Activated naive CD4-positive, alpha-beta T cell treated with anti-CD3 and anti-CD28 coated beads for 36 hours (primary cell): ENCODE measurements around the gene CPAMD8. TPM values are rescaled to one million over a fixed set of nuclear protein-coding genes. Genes with fewer than 3 reads are reported as not detected.
"Not testable (repeated sequence)": the region's sequence is repeated elsewhere in the genome, so short reads cannot be mapped to it uniquely, and the experiment has no call there.

Experiments used
- CTCF ChIA-PET: fragments of 350-600 bp; sonication (Branson Sonifier 250); formaldehyde crosslinking; loops from one replicate; lab custom pipeline; 2021; ENCODE audit warnings: antibody characterized with exemption; lab: Charles Lee
- DNase-seq: peaks from one replicate; pipeline ENCODE4 v3.0.0-alpha.2; 2020
- H3K27ac Mint-ChIP-seq: one replicate; pipeline ENCODE4 v1.8.0; 2021; ENCODE audit warnings: mild to moderate bottlenecking, mixed read lengths
- H3K27me3 Mint-ChIP-seq: one replicate; pipeline ENCODE4 v1.8.0; 2021; ENCODE audit warnings: low read depth, mixed read lengths
- H3K36me3 Mint-ChIP-seq: one replicate; pipeline ENCODE4 v1.8.0; 2021; ENCODE audit warnings: low read depth, mixed read lengths
- H3K4me1 Mint-ChIP-seq: one replicate; pipeline ENCODE4 v1.8.0; 2021; ENCODE audit warnings: low read depth, mixed read lengths
- H3K4me3 Mint-ChIP-seq: one replicate; pipeline ENCODE4 v1.8.0; 2021; ENCODE audit warnings: mild to moderate bottlenecking, moderate library complexity, mixed read lengths
- H3K9me3 Mint-ChIP-seq: one replicate; pipeline ENCODE4 v1.8.0; 2021; ENCODE audit warnings: mixed read lengths
- intact Hi-C: fragments of 100-400 bp; cut with micrococcal nuclease; formaldehyde crosslinking; loops from one replicate; pipeline ENCODE4 v1.15.1; 2023
- total RNA-seq, 2 experiments: library from RNA; stranded (reverse); gene quantifications; one replicate each; pipeline ENCODE4 v1.2.3, GENCODE V29; 2021

The CPAMD8 gene
- total RNA-seq, 2 experiments from 2014 or later = 0.41 to 0.44 TPM

DNA sequence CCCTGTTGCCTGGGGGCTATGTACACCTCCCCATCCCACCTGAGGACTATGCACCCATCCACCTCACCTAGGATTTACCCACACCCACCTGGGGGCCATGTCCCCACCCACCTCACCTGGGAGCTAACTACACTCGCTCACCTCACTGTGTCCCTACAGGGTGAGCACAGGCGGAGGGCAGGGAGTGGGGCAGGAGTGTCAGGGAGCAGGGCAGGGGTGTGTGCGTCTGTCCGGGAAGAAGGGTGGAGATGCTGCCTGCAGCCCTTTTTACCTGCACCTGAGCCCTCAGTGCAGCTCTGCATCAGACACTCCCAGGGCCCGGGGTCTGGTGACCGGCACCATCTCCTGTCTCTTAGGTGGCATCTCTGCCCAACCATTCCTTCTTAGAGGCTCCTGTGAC, 10.6 kb upstream of the CPAMD8 start:
- Mint-ChIP-seq H3K9me3 (no peaks in the 10 kb centered on the region), H3K36me3 (no peaks in the 10 kb centered on the region), H3K27ac (no peak overlapping the region), H3K27me3 (peaks cover 3% of the 10 kb centered on the region), H3K4me3 (no peak overlapping the region), H3K4me1 (no peaks in the 10 kb centered on the region)
- DNase-seq = no peak
- intact Hi-C loops = no loop called here
- CTCF ChIA-PET = no interaction called here

DNA sequence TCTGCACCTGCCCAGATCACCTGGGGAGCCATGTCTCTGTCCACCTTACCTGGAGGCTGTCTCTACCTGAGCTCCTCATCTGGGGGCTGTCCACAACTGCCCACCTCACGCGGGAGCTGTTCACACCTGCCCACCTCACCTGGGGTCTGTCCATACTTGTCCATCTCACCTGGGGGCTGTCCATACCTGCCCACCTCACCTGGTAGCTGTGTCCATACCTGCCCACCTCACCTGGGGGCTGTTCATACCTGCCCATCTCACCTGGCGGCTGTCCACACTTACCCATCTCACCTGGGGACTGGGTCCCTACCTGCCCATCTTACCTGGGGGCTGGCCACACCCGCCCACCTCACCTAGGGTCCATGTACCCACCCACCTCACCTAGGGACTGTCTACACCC, 10.0 kb upstream of the CPAMD8 start:
- no peak overlapping the region for H3K27ac Mint-ChIP-seq
- H3K4me1 Mint-ChIP-seq = no peaks in the 10 kb centered on the region
- H3K27me3 Mint-ChIP-seq = peaks cover 3% of the 10 kb centered on the region
- H3K36me3 Mint-ChIP-seq = no peaks in the 10 kb centered on the region
- DNase-seq = no peak
- no peaks in the 10 kb centered on the region for H3K9me3 Mint-ChIP-seq
- CTCF ChIA-PET = no interaction called here
- intact Hi-C loops = no loop called here
- H3K4me3 Mint-ChIP-seq = no peak overlapping the region

DNA sequence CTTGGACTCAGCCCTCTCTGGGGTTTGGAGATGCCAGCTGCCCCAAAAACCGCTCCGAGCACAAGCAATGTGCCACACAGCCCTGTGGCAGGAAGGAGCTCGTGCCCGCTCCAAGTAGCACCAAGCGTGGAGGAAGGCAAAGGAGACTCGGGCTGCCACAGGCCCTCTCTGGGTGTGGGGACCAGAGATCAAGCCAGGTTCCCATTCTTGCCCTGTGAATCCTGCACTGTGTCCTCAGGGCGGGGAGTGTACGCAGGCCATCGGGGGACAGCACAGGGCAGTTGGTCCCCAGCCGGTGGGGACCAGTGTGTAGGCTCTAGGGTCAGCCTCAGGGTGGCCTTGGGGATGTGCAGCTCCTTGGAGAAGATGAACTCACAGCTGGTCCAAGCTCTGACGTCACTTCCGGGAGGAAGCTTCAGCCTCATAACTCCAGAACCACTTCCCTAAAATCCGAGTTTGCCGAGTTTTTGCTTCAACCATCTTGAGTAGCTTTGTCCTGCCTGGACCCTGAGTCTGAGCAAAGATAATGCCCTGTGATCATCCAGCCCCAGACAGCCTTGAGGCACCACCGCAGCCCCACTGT, 9.3 kb upstream of the CPAMD8 start:
- H3K4me1 Mint-ChIP-seq = no peaks in the 10 kb centered on the region
- no peak for DNase-seq
- no peak overlapping the region for H3K4me3 Mint-ChIP-seq
- H3K27ac Mint-ChIP-seq = no peak overlapping the region
- H3K9me3 Mint-ChIP-seq = no peaks in the 10 kb centered on the region
- CTCF ChIA-PET = no interaction called here
- intact Hi-C loops = no loop called here
- no peaks in the 10 kb centered on the region for H3K36me3 Mint-ChIP-seq
- H3K27me3 Mint-ChIP-seq = peaks cover 3% of the 10 kb centered on the region

DNA sequence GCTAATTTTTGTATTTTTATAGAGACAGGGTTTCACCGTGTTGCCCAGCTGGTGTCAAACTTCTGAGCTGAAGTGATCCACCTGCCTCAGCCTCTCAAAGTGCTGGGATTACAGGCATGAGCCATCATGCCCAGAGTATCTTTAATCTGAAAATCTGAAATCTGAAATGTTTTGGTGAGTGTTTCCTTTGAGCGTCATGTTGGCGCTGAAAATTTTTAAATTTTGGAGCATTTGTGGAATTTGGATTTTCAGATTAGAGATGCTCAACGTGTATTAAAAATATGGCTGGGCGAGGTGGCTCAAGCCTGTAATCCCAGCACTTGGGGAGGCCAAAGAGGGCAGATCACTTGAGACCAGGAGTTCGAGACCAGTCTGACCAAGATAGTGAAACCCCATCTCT, 5.1 kb upstream of the CPAMD8 start:
- intact Hi-C loops = no loop called here
- no peaks in the 10 kb centered on the region for H3K9me3 Mint-ChIP-seq
- no peak for DNase-seq
- H3K27ac Mint-ChIP-seq = no peak overlapping the region
- no peak overlapping the region for H3K4me3 Mint-ChIP-seq
- H3K4me1 Mint-ChIP-seq = no peaks in the 10 kb centered on the region
- CTCF ChIA-PET = interaction anchor here (0.6 kb wide), 1 partner anchor 262 kb away, joined by 3 read pairs; no protein-coding TSS in a partner anchor
- peaks cover 16% of the 10 kb centered on the region for H3K27me3 Mint-ChIP-seq
- no peaks in the 10 kb centered on the region for H3K36me3 Mint-ChIP-seq

DNA sequence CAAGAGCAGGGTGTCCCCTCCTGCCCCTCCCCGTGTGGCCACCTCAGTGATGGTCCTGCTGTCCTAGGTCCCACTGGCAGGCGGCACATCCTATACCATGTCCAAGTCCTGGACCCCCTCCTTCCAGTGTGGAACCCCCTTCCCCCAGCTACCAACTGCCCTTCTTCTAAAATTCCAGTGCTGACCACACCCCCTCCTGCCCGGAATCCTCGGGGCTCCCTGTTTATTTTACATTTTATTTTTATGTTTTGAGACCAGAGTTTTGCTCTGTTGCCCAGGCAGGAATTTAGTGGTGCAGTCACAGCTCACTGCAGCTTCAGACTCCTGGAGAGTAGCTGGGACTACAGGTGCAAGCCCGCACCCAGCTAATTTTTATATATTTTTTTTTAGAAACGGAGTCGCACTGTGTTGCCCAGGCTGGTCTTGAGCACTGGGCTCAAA, 945 bp upstream of the CPAMD8 start:
- peaks cover 38% of the 10 kb centered on the region for H3K27me3 Mint-ChIP-seq
- peaks cover 1% of the 10 kb centered on the region for H3K36me3 Mint-ChIP-seq
- DNase-seq = no peak
- CTCF ChIA-PET = no interaction called here
- H3K9me3 Mint-ChIP-seq = peaks cover 16% of the 10 kb centered on the region
- intact Hi-C loops = no loop called here
- no peak overlapping the region for H3K27ac Mint-ChIP-seq
- no peak overlapping the region for H3K4me3 Mint-ChIP-seq
- H3K4me1 Mint-ChIP-seq = peaks cover 5% of the 10 kb centered on the region

DNA sequence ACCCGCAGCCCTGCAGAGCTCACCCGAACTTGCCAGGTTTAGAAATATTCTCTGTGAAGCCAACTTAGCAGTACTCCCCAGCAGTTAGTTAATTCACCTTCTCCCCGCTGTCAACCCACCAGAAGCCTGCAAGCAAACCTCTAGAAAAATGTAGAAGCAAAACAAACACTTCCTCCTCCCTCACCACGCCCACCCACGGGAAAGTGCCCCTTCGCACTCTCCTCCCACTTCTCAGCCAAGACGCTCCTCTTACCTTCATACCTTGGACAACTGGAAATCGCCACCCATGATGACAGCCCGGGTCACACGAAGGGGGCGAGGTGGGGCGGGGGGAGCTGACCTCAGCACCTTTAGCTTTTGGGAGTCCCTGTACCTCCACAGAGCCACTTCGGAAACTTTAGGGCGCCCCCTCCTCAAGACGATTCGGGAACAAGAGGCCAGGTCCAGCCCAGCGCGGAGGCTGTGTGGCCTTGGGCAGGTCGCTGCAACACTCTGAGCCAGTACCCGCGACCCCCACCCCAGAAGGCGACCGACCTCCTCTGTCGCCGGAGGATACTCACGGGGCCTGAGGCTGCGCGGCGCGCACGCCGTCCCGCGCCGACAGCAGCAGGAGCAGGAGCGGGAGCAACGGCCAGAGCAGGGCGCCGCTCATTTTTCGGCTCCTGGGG, 485 bp downstream of the CPAMD8 start:
- CTCF ChIA-PET = no interaction called here
- Mint-ChIP-seq H3K4me1 (peaks cover 5% of the 10 kb centered on the region), H3K4me3 (peak overlapping the region; percentile 40), H3K27me3 (peaks cover 38% of the 10 kb centered on the region), H3K36me3 (peaks cover 1% of the 10 kb centered on the region), H3K27ac (no peak overlapping the region), H3K9me3 (peaks cover 16% of the 10 kb centered on the region)
- intact Hi-C loops = no loop called here
- DNase-seq = no peak

DNA sequence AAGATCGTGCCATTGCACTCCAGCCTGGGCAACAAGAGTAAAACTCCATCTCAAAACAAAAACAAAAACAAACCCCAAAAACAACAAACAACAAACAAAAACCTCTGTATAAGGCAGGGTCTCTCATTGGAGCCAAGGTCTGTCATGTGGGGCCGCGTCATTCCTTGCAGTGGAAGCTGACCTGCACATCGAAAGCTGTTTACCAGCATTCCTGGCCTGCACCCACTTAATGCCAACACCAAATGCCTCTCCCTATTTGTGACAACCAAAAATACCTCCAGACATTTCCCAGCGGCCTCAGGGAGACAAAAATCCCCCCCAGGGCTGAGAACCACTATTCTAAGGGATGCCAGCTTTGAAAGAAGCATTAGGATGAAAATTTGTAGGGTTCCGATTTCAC, 1.2 kb downstream of the CPAMD8 start:
- Mint-ChIP-seq H3K27ac (no peak overlapping the region), H3K4me1 (peaks cover 5% of the 10 kb centered on the region), H3K36me3 (peaks cover 1% of the 10 kb centered on the region), H3K9me3 (peaks cover 16% of the 10 kb centered on the region), H3K27me3 (peaks cover 38% of the 10 kb centered on the region), H3K4me3 (no peak overlapping the region)
- no peak for DNase-seq
- intact Hi-C loops = no loop called here
- CTCF ChIA-PET = no interaction called here

DNA sequence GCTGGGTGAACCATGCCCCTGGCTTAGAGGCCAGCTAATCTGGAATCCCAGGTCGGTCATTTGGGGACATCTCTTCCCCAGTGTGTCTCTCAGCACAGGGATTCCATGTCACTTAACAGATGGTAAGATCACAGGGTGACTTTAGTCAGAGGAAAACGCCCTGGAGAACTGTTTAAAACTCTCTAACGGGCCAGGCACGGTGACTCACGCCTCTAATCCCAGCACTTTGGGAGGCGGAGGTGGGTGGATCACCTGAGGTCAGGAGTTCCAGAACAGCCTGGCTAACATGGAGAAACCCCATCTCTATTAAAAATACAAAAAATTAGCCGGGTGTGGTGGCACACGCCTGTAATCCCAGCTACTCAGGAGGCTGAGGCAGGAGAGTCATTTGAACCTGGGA, 1.7 kb downstream of the CPAMD8 start:
- intact Hi-C loops, CTCF ChIA-PET, H3K27ac Mint-ChIP-seq, H3K4me1 Mint-ChIP-seq, DNase-seq, H3K4me3 Mint-ChIP-seq, H3K36me3 Mint-ChIP-seq: not testable (repeated sequence)
- Mint-ChIP-seq H3K9me3 (peaks cover 16% of the 10 kb centered on the region), H3K27me3 (peaks cover 38% of the 10 kb centered on the region)

DNA sequence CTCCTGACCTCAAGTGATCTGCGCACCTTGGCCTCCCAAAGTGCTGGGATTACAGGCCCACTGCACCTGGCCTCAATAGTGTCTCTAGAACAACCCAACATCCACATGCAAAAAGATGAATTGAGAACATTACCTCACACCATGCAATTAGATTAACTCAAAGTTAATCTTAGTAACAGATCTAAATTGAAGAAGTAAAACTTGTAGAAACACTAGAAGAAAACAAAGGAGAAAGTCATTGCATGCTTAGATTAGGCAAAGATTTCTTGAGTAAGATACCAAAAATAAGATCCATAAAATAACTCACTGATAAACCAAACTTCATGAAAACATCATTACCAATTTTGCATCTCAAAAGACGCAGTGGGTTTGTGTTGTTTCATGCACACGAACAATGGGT, 2.8 kb downstream of the CPAMD8 start:
- peaks cover 1% of the 10 kb centered on the region for H3K36me3 Mint-ChIP-seq
- CTCF ChIA-PET = no interaction called here
- H3K9me3 Mint-ChIP-seq = peaks cover 16% of the 10 kb centered on the region
- H3K4me1 Mint-ChIP-seq = peaks cover 5% of the 10 kb centered on the region
- no peak overlapping the region for H3K27ac Mint-ChIP-seq
- peaks cover 35% of the 10 kb centered on the region for H3K27me3 Mint-ChIP-seq
- intact Hi-C loops = no loop called here
- DNase-seq = no peak
- H3K4me3 Mint-ChIP-seq = no peak overlapping the region

DNA sequence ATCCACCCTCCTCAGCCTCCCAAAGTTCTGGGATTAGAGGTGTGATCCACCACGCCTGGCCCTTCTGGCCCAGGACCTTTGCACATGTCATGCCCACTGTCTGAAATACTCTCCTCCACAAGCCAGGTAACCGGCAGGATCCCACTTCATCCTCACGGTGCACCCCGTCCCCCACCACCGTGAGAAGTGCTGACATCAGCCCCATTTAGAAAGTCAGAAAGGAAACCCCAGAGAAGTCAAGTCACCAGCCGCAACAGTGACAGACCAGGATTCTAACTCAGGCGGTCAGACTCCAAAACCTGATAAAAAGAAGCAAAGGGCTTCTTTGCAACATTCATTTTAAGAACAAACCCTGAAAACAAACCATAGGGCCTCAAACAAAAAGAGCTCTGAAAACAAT, 3.9 kb downstream of the CPAMD8 start:
- peaks cover 27% of the 10 kb centered on the region for H3K27me3 Mint-ChIP-seq
- H3K9me3 Mint-ChIP-seq = peaks cover 16% of the 10 kb centered on the region
- CTCF ChIA-PET = no interaction called here
- H3K4me1 Mint-ChIP-seq = peaks cover 5% of the 10 kb centered on the region
- intact Hi-C loops = no loop called here
- H3K36me3 Mint-ChIP-seq = peaks cover 1% of the 10 kb centered on the region
- no peak overlapping the region for H3K4me3 Mint-ChIP-seq
- H3K27ac Mint-ChIP-seq = no peak overlapping the region
- DNase-seq = no peak

DNA sequence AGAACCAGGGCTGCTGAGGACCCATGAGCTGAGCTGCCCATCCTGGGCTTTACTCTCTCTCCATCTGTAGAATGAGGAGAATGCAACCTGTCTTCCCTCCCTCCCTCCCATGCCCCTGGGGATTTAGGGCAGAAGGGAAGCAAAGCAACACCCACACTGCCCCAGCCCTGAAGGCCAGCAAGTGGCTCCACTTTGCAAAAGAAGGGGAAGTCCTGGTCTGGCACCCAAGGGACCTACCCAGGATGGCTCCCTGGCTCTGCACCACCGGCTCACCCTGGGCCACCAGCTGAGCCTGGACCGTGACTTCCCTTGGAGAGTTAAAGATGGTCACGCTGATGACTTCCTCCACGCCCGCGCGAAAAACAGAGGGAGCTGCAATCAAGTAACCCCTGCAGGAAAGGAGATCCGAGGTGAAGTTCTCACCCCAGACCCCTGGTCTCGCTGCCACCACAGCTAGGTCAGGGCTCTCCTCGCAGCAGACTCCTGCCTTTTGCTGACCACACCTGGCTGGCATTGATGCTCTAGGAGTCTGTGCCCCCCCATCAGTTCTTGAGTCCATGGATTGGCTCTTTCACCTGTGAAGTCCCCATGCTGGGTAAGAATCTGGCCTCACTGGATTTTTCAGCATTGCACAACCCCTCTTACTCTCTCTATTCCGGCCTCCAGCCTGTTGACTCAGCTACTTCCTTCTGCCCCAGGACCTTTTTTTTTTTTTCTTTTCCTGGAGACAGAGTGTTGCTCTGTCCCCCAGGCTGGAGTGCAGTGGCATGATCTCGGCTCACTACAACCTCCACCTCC, 4.6 kb downstream of the CPAMD8 start:
- CTCF ChIA-PET = no interaction called here
- no peak overlapping the region for H3K4me3 Mint-ChIP-seq
- H3K9me3 Mint-ChIP-seq = peaks cover 16% of the 10 kb centered on the region
- peaks cover 1% of the 10 kb centered on the region for H3K36me3 Mint-ChIP-seq
- DNase-seq = no peak
- intact Hi-C loops = no loop called here
- no peak overlapping the region for H3K27ac Mint-ChIP-seq
- H3K4me1 Mint-ChIP-seq = peaks cover 5% of the 10 kb centered on the region
- peaks cover 21% of the 10 kb centered on the region for H3K27me3 Mint-ChIP-seq

DNA sequence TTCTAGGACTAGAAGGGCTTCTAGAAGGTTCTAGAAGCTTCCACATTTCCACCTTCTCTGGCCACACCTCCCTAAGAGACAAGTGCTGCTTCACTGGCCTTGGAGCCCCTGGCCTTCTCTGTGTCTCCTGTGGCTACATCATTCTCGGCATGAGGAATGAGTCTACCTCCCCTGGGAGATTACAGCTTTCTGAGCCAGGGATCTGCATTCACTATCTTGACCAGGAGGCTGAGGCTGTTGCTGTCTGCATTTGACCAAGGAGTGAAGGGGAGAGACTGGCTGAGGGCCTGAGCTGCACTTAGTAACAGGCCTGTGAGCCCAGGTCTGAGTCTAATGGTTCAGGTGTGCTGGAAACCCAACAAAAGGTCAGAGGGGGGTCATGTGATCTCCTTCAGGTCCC, 5.3 kb downstream of the CPAMD8 start:
- intact Hi-C loops = no loop called here
- CTCF ChIA-PET = no interaction called here
- Mint-ChIP-seq H3K36me3 (peaks cover 1% of the 10 kb centered on the region), H3K9me3 (peaks cover 16% of the 10 kb centered on the region), H3K27me3 (peaks cover 21% of the 10 kb centered on the region), H3K4me1 (peaks cover 5% of the 10 kb centered on the region), H3K4me3 (no peak overlapping the region), H3K27ac (no peak overlapping the region)
- no peak for DNase-seq

DNA sequence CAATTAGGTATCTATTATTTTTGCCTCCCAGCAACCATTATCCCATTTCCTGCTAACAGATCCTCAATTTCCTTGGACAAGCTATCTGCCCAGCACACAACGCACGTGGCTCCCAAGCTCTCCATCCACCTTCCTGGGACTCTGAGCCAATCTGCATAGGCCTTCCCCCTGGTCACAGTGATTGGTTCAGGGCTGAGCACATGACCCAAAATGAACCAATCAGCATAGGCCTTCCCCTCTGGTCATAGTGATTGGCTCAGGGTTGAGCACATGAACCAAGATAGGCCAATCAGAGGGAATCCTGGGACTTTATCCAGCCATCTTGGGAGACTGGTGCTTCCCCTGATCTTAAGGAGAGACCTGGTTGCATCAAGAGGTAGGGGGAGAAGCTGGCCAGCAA, 5.8 kb downstream of the CPAMD8 start:
- H3K36me3 Mint-ChIP-seq = peaks cover 1% of the 10 kb centered on the region
- H3K4me3 Mint-ChIP-seq = no peak overlapping the region
- H3K27me3 Mint-ChIP-seq = peaks cover 16% of the 10 kb centered on the region
- no peak overlapping the region for H3K27ac Mint-ChIP-seq
- DNase-seq = no peak
- peaks cover 16% of the 10 kb centered on the region for H3K9me3 Mint-ChIP-seq
- H3K4me1 Mint-ChIP-seq = peaks cover 2% of the 10 kb centered on the region
- CTCF ChIA-PET = no interaction called here
- intact Hi-C loops = no loop called here
